ENCODE results near the gene FRMPD3. TPM values are rescaled to one million over a fixed set of nuclear protein-coding genes. Genes with fewer than 3 reads are reported as not detected.

The FRMPD3 gene
- total and polyA plus RNA-seq, 7 donors, result under 0.01 to 0.52 (median 0.14) TPM; not detected in 2

DNA sequence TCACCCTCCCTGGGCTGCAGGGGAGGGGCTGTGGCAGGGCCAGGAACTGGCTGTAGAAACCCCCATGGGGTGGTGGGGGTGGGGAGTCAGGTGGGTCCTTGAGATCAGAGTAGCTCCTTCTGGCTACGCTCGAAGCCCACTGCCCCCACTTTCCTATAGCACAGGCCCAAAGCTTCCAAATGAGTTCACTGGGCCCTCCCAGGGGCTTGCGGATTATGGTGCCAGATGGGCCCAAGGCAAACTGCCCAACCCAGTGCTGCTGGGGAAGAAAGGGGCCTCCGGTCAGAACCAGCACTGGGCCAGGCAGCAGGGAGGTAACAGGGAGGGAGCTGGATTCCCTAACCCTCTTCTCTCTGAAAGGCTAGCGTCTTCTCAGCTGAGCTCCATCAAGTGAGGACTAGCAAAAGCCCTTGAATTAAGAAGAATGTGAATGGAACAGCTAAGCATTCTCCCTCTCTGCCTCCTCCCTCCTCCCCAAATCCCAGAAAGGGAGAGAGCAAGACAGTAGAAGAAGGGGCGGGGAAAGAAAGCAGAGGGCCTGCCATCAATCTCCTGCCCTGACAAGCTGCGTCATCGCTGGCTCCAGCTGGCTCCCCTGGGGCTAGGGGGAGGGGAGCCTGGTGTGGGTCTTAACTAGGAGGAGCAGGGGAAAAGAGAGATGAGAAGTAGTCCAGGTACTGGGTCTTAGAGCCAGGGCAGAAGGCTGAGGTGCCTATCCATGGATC lies 34.7 kb downstream of the FRMPD3 start:
- WGBS, 2 donors, result 66 to 79% methylated on average over 8 of the region's 8 CpGs
- no peak for TF ChIP-seq EP300 (IDR thresholded peaks at IDR 0.05)
- TF ChIP-seq CTCF (IDR thresholded peaks at IDR 0.05), result no peak
- TF ChIP-seq POLR2A (IDR thresholded peaks at IDR 0.05), result no peak
- no peak for TF ChIP-seq POLR2AphosphoS5 (IDR thresholded peaks at IDR 0.05)
- no peaks in the 10 kb centered on the region for H3K36me3 ChIP-seq
- no peak overlapping the region for H3K27ac ChIP-seq
- H3K4me3 ChIP-seq, result no peak overlapping the region
- no peaks in the 10 kb centered on the region for H3K4me1 ChIP-seq
- no peaks in the 10 kb centered on the region for H3K9me3 ChIP-seq
- H3K27me3 ChIP-seq, result no peaks in the 10 kb centered on the region
- intact Hi-C loops (cut with DNase I), result no loop called here
- no peak for DNase-seq

DNA sequence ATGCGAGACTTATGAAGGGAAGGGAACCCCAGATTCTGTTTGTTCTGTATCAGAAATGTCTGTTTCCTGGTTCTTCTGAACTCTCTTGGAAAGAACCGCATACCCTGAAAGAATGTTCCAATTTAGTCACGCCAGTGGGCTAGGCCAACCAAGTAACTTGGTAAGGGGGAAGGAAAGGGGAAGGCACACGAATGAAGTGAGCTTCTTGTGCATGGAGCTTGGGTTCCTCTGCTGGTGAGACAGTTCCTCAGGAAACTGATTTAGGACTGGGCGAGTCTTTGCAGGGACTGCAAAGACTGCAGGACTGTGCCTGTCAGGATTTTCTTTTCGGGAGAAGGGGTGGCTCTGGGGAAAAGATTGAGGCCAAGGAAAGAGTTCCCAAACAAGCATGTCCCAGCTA lies 35.6 kb downstream of the FRMPD3 start:
- TF ChIP-seq CTCF (IDR thresholded peaks at IDR 0.05), result no peak
- TF ChIP-seq EP300 (IDR thresholded peaks at IDR 0.05), result no peak
- TF ChIP-seq POLR2AphosphoS5 (IDR thresholded peaks at IDR 0.05), result no peak
- no peak for TF ChIP-seq POLR2A (IDR thresholded peaks at IDR 0.05)

GRCh38 chrX:107493141-107493540 lies 43.7 kb downstream of the FRMPD3 start:
- no peak for DNase-seq
- Histone ChIP-seq H3K27me3 (no peaks in the 10 kb centered on the region), H3K4me3 (no peak overlapping the region), H3K4me1 (no peaks in the 10 kb centered on the region), H3K9me3 (no peaks in the 10 kb centered on the region), H3K36me3 (no peaks in the 10 kb centered on the region), H3K27ac (no peak overlapping the region)
- WGBS, 2 donors, result 89 to 90% methylated on average over 2 of the region's 2 CpGs
- no peak for TF ChIP-seq CTCF (IDR thresholded peaks at IDR 0.05)
- TF ChIP-seq EP300 (IDR thresholded peaks at IDR 0.05), result no peak
- TF ChIP-seq POLR2AphosphoS5 (IDR thresholded peaks at IDR 0.05), result no peak
- TF ChIP-seq POLR2A (IDR thresholded peaks at IDR 0.05), result no peak
- intact Hi-C loops (cut with DNase I), result no loop called here

More for the DNA sequence above, 35.6 kb downstream of the FRMPD3 start:
- WGBS, 2 donors, result 55 to 60% methylated on average over 6 of the region's 6 CpGs
- no peak overlapping the region for H3K4me3 ChIP-seq
- H3K9me3 ChIP-seq, result no peaks in the 10 kb centered on the region
- no peak for DNase-seq
- H3K27ac ChIP-seq, result no peak overlapping the region
- no peaks in the 10 kb centered on the region for H3K27me3 ChIP-seq
- H3K4me1 ChIP-seq, result no peaks in the 10 kb centered on the region
- no peaks in the 10 kb centered on the region for H3K36me3 ChIP-seq
- intact Hi-C loops (cut with DNase I), result no loop called here

DNA sequence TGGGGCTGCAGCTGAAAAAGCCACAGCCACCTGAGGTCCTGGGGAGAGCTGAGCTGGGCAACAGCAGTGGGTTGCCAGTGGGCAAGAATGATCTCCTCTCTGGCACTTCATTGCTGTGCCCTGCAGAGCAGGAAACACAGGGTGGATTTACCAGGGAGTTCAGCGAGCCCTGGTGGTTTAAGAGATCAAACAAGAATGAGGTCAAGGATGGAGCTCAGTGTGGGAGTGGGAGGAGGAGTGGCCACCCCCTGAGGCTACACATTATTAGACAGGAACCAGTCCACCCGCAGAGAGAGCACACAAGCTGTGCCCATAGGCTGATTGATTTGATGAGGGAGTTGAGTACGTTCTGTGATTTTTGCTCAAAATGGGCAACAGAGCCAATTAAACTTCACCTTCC lies 47.3 kb downstream of the FRMPD3 start:
- H3K36me3 ChIP-seq, result no peaks in the 10 kb centered on the region
- 76 to 83% methylated on average over 3 of the region's 3 CpGs for WGBS, 2 donors
- intact Hi-C loops (cut with DNase I), result no loop called here

More for the DNA sequence above, 47.3 kb downstream of the FRMPD3 start:
- no peaks in the 10 kb centered on the region for H3K4me1 ChIP-seq
- no peaks in the 10 kb centered on the region for H3K9me3 ChIP-seq
- no peak overlapping the region for H3K4me3 ChIP-seq
- no peak for DNase-seq
- no peaks in the 10 kb centered on the region for H3K27me3 ChIP-seq
- TF ChIP-seq POLR2AphosphoS5 (IDR thresholded peaks at IDR 0.05) (no peak), POLR2A (IDR thresholded peaks at IDR 0.05) (no peak), CTCF (IDR thresholded peaks at IDR 0.05) (no peak), EP300 (IDR thresholded peaks at IDR 0.05) (no peak)
- no peak overlapping the region for H3K27ac ChIP-seq

Other genes with a start within 250 kb of the FRMPD3 start
- under 1 TPM in 1 of 4 donors, not detected in 3; 0.71 TPM for gene NUP62CL, start 243.2 kb upstream of the FRMPD3 start, total RNA-seq
- 1 to 10 TPM; 2.3 to 3.6 (median 3.2) TPM for gene NUP62CL, start 243.2 kb upstream of the FRMPD3 start, polyA plus RNA-seq
- not detected for gene DNAAF6, start 243.0 kb upstream of the FRMPD3 start, total RNA-seq
- gene DNAAF6, start 243.0 kb upstream of the FRMPD3 start, polyA plus RNA-seq, result not detected
- 10 to 100 TPM; 16.3 to 35.8 (median 21.5) TPM for gene PRPS1, start 178.9 kb downstream of the FRMPD3 start, total RNA-seq
- gene PRPS1, start 178.9 kb downstream of the FRMPD3 start, polyA plus RNA-seq, result 10 to 100 TPM in 2 of 3 donors, 1 to 10 TPM in 1; 9.6 to 24.4 (median 10.6) TPM